NT2/D1 (cell line): Measurements from ENCODE around the gene HDAC7.

Experiments used
- SUZ12 ChIP-seq: IDR thresholded peaks from 2 replicates; pipeline ENCODE4 v1.6.1; 2011; ENCODE audit not compliant: insufficient read length, insufficient read depth; ENCODE audit errors: extremely low read depth
- YY1 ChIP-seq: IDR thresholded peaks from 2 replicates; pipeline ENCODE4 v1.6.1; 2011; ENCODE audit not compliant: insufficient read length, insufficient read depth
- ZNF274 ChIP-seq: IDR thresholded peaks from 2 replicates; pipeline ENCODE4 v1.6.1; 2011; ENCODE audit warnings: mild to moderate bottlenecking, low read depth, low read length

DNA sequence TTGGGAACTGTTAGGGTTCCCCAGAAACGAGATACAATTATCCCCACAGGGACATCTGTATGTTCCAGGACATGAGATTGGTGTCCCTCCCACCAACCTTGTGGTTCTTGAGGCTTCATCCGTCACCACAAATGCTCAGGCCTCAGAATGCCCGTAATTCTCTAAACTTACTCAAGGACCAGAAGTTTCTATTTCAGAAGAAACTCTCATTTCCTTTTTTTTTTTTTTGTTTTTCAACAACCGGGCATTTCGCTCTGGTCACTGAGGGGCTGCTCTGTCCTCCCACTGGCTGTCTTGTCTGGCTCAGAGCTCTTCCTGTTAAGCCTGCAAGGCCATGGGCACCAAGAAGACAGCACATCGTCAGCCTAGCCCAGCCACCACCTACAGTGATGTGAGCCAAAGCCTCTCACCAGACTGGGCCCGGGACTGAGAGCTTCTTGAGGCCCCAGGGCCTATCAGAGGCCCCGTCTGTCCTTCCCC lies 48.9 kb upstream of the HDAC7 start:
- TF ChIP-seq YY1 = no peak
- no peak for TF ChIP-seq ZNF274
- no peak for TF ChIP-seq SUZ12
